Stimulated activated CD8-positive, alpha-beta memory T cell treated with anti-CD3 and anti-CD28 coated beads, Interleukin-2, amount 100 ng/mL, for 48 hours (primary cell): ENCODE data around the gene GNAI3.
A peak's percentile ranks its signal among the peaks of the same experiment; 100 is the strongest.

Experiments used
- DNase-seq, 2 donors: peaks; one replicate each; pipeline ENCODE4 v3.0.0-alpha.2; 2020; ENCODE audit warnings: low read depth in 2 of 2

GNAI3 gene

DNA sequence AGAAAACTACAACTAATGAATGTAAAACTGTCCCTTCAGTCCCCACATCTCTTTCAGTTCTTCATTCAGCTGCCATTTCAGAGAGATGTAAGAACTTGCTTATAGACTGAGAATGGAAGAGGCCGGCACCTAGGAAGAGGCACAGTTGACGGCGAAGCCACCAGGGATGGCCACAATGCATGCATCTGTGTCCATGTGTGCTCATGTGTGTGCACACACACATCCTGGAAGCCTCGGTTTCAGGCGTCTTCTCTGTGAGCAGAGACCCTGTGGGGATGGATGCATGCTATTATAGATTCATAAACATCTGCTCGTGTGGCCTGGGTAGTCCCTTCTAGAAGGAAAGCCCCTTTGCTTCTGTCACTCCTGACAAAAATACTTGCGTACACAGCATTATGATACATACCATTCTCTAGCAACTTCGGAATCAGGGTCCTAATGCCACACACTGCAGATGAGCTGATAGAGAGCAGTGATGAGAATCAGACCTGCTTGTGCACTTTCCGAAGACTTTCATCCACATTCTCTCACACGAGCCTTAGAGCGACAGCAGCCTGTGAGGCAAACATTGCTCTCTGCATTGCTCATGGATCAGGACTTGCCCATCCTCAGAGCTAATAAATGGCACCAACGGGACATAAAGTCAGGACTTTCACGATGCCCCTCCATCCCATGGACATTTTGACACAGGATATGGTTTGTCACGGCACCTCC, 21.2 kb upstream of the GNAI3 start:
- no peak for DNase-seq

DNA sequence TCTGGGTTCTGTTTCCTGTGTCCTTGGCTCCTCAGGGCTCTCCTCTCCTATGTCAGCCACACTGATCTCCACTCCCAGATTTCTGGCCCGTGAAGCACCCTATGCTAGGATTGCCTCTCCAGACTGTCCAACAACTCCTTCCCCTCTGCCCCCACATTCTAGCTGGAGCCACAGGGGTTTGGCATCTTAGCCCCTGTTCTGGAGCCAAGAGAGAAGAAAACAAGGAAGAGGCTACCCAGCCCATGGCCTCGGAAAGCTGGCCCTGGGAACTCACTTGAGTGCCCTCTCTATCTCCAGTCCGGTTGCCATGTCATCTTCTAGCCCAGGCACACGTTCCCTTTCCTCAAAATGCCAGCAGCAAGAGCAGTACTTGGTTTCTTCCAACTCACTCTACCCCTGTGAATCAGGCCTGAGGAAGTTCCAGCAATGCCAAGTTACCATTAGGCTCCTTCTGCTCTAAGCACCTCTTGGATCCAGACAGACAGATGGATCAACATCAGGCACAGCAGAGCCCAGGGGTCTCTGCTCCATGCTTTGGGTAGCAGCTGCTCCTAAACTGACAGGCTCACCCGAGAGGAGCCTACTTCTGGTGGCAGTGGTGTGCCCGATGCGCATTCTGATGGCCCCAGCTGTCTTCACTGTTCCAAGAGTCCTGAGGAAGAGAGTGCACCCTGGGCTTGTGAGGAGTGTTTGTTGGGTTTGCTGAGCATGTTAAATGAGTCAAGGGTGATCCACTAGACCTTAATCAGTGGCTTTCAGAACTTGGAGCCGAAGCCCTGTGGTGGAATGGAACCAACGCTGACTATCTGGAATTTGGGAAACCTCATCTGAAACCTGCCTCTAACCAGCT, 20.3 kb upstream of the GNAI3 start:
- DNase-seq, result no peak

DNA sequence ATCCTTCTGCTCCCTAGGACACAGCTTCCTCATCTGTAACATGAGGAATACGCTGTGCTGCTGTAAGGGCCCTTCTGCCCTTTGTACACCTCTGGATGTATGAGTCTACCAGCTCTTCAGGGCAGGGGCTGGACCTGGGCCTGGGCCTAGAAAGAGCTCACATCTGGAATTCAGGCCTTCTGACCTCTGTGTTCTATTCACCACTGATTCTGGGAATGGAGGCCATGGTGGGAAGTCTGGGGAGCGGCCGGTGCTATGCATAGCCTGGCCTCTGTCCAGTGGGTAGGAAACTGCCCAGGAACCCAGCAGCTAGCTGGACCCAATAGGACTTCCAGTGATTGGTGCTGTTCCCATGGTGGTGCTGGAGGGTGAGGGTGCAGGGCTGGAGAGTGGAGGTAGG, 19.7 kb upstream of the GNAI3 start:
- DNase-seq, result no peak

DNA sequence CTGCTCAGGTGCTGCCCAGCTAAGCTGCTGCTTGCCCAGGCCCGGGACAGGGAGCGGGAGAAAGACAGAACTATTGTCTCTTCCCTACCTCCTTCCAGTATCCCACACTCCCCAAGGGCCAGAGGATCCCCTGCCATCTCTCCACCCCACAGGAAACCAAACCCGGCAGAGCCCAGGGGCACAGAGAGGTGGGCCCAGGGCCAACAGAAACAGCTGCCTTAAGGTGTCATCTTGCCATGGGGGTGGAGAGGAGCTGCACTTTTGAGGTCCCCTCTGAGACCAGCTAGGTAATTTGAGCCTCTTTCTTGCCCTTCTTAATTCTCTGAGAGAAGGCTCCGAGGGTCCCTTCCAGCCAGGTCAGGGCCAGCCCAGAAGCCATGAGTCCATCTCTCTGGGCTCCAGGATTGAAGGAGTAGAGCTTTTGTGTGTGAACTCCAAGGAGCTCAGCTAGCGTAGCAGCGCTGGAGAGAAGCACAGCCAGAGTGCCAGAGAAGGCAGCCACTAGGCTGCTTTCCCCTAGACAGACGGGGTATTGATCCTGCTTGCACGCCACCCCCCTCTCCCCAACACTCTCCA, 18.4 kb upstream of the GNAI3 start:
- no peak for DNase-seq

DNA sequence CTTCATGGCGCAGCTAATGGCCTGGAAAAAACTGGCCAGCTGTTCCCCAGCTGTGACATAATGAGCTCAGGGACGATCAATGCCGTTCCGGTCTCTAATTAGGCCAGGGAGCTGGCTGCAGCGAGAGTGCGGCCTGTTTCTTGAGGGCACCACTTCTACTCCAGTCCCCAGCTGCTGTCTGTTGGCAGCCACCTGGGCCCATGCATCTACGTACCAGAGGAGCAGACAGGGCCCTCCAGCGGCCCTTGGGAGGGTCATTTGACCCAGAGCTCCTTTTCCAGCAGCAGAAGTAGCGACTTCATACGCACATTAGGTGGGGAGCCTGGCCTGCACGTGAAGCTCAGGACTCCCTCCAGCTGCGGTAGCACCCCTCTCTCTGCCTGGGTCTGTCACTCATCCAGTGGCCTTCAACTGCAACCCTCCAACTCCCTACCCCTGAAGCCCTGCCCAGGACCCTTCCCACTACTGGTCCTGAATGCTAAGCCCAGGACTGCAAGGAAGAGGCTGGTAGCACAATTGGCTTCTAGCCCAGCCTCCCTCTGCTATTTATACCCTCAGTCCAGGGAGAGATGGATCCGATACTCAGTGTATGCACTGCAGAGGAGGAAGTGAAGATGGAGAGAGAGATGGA, 17.8 kb upstream of the GNAI3 start:
- no peak for DNase-seq

DNA sequence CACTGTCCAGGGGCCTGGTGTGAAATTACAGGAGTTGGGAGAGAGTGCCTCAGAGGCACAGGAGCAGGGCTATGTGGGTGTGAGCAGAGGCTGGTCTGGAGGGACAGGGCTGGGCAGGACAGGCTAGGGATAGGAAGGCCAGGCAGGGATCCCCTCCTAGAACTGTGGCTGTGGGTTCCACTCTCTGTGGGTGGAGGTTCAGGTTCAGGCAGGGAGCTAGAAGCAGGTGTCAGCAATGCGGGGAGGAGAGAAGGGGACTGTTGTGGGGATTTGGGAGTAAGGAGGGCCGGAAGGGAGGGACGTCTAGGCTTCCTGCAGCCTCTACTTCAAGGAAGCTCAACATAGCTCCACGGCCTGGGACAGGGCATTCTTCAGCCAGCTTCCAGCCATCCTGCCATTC, 17.0 kb upstream of the GNAI3 start:
- DNase-seq, result no peak

DNA sequence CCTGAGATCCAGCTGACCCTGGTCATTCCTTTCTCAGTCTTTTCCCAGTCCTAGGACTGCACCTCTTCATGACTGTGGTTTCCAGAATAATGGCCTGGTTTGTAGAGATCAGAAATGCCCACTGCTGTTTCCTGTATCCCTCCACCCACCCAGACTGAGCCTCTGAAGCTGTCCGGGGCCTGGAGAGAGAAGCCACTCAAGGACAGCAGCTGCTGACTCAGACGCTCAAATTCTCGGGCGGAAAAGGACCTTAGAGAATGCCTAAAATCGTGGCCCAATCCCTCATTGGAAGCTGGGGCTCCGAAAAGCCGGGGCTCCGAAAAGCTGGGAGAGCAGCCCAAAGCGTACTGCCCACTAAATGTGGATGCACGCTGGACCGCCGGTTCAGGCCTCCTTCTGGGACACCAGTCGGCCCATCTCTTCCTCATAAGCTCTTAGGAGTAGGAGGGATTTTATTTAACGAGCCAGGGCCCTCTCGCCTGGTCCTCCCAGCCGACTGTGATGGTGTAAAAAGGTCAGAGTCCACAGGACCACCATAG, 16.5 kb upstream of the GNAI3 start:
- no peak for DNase-seq

DNA sequence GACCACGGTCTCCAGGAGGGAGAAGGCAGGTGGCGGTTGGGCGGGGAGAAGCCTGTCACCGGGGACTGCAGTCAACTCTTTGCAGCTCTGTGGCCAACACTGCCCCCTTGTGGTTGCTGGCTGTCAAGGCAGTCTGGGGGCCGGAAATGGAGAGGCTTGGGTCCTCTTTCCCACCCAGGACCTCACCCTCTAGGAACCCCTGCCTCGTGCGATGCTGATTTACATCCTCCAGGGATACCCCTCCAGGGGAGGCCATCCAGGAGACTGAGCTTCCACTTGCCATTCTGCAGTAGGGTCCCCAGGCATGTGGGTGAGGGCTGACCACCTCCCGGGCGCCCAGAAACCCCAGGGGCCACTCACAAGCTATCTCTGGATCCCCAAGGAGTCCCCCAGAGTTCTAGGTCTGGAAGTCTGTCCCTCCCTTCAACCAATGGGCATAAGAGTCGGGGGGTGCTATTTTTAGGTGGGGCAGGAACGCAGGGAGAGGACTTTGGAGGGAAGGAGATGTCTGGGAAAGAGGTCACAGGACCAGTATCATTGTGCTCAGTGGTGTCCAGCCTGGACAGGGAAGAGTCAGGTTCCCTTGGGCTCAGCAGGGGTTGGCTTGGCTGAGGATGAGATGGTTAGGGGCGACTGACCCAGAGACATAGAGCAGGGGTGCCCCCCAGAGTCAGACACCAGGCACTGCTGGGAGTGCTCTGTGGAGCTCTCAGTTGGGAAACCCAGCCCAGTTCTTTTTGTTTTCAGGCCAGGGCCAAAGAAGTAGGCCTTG, 15.9 kb upstream of the GNAI3 start:
- peak; percentile 79 to 87 for DNase-seq

DNA sequence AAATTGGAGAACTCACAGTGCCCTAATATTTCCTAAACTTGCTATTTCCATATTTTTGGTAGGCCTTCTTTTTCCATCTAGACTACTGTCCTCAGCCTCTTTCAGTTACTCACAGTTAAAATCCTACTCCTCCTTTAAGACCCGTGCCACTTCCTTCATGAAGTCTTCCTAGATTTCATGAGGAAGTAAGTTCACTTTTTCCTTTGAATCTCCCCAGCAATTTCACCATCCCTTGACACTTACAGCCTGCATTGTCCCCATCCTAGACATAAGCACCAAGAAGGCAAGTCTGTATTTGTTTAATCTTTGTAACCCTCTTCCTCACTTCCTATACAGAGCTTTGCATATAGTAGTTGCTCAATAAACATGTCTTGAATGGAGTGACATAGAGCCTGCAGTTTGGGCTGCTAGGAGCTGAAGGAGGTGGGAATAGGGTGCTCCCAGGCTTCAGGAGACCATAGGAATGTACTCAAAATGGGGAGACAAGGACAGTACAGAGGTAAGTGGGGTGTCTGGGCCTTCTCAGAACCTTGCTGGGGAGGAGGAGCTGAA, 14.0 kb upstream of the GNAI3 start:
- no peak for DNase-seq

DNA sequence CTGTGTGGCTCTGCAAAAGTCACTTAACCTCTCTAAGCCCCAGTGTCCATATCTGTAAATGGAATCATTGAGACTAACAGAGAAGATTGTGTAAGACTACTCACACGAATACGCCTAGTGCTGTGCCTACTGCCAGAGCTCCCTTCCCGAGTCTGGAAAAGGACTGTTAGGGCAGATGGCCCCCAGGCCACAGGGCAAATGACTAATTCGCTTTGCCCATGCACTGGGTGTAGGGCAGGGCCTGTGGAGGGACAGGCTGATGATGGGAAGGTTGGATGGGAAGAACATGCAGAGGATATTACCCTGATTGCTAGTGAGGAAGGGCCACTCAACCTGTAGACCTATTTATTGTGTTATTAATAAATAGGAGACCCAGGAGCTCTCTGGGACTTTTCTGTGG, 12.9 kb upstream of the GNAI3 start:
- DNase-seq, result no peak

DNA sequence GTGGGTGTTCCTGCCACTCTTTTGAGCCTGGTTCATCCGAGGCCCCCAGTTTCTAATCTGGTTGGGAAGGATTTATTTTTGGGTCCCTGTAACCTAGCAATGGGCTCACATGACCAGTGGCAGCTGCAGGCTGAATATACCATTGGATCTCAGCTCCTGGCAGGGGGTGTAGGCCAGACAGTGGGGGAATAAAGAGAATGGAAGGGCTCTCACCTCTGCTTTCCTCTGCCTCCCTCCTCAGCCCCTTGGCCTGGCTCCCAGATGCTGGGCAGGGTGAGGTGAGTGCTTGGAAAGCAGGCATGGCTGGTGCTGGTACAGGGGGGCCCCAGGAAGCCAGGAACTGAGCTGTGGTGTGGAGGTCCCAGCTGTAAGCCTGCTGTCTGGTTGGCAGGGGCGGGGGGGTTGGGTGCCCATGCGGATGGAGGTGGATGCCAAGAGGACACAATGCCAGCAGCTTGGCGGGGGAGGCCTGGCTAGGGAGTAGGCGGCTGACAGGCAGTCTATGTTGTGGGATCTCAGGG, 12.4 kb upstream of the GNAI3 start:
- DNase-seq, result no peak

DNA sequence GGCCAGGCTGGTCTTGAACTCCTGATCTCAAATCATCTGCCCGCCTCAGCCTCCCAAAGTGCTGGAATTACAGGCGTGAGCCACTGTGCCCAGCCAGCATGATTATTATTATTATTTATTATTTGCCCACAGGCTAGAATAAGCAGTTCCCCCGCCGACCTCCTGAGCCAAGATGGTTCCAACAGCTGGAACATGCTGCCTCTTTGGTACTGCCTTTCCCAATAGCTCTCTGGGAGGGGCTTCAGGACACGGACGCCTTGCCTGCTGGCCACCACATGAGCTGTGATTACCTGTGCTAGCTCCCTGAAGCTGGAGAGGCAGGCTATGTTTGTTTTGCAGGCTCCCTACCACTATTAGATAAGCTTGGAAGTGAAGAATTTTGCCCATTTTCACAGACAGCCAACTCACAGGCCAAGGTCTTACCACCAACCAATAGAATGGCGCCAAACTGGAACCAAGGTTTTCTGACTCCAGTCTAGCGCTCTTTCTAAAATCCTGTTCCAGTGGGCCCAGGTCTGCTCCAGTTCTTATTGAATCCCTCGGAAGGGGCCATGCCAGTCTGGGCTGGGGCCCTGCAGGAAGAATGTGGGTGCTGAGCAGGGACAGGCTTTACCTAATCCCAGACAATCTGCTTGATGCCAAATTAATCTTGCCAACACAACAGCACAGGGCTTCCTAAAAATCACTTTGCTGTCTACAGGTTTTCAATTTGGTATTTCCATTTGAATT, 10.8 kb upstream of the GNAI3 start:
- no peak for DNase-seq

DNA sequence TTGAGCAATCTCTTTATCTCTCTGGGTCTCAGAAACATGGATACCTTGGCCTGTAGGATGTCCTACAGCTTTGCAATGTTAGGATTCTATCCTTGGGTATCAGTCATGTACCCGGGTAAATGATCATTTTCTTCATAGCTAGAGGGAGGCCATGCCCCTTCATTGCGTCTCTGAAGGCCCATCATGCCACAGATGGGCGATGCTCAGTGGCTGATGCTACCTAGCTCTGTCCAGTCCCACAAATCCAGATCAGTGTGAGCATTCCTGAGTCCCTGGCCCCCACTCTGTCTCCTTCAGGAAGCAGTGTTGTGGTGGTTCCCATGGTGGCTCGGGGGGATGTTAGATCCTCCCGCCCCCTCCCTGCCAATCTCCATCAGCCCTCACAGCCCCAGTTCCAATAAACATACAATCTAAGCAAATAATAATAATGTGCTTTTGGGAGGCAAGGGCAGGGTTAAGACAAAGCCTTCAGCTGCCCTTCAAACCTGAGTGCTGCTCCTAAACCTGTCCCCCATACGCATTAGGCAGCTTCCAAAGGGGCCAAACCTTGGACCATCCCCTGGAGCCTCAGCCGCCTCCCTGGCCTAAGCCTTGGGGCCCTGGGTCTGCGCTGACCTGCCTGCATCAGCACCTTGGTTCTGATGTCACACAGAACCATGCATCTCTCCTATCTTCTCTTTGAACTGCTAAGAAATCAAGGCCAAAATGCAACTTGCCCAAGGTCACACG, 9.4 kb upstream of the GNAI3 start:
- no peak for DNase-seq

DNA sequence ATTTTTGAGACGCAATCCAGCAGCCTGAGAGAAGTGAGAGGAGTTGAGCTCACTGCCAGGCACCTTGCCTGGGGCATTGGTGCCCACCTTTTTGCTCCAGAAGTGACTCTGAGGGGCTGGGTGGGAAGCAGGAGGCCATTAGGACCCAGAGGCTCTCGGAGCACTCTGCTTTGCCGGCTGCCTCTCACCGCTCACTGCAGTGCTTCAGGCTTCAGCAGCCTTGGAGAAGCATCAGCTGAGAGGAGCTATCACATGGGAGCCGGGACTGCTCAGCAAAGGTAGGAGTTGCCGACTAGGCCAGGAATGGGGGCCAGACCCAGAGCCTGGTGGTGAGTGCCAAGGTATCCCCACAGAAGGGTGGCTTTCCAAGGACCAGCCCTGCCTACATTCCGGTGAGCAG, 8.7 kb upstream of the GNAI3 start, which contains the start of gene GPR61:
GPR61 (plus strand) TSS at position 197 of the 400 bp plus-strand sequence. CDS start 3,151 bp downstream, outside the sequence.
- no peak for DNase-seq

DNA sequence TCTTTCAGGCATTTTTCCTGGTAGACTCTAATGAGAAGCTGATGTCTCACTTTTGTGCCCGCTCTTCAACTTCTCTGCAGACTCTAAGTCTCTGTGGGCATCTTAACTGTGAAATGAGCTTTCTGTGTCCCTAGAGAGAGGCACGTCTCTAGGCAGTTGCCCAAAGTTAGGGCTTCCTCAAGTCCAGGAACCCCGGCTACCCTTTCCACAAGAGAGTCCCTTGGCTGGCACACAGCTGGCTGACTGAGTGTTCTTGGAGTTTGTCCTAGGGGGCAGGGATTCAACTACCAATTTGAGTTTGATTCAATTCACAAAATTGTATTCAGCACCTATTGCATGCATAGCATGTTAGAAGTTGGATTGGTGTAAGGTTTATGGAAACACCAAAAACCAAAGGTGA, 7.3 kb upstream of the GNAI3 start:
- no peak for DNase-seq

DNA sequence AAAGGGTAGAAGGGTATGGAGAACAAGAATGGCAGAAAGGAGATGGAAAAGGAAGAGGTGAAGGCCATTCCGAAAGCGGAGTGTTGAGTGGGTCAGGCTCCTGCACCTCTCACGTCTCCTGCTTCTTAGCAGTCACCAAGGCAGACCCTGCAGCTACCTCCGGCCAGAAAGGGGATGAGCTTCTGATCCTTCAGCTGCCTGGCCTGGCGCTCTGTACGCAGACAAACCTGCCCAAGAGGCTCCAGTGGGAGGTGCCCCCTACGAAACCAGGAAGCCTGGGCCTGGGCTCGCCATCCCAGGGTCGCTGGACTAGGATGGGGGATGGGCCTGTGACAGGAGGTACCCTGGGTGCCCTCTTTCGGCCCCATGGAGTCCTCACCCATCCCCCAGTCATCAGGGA, 5.8 kb upstream of the GNAI3 start:
- DNase-seq, result no peak

DNA sequence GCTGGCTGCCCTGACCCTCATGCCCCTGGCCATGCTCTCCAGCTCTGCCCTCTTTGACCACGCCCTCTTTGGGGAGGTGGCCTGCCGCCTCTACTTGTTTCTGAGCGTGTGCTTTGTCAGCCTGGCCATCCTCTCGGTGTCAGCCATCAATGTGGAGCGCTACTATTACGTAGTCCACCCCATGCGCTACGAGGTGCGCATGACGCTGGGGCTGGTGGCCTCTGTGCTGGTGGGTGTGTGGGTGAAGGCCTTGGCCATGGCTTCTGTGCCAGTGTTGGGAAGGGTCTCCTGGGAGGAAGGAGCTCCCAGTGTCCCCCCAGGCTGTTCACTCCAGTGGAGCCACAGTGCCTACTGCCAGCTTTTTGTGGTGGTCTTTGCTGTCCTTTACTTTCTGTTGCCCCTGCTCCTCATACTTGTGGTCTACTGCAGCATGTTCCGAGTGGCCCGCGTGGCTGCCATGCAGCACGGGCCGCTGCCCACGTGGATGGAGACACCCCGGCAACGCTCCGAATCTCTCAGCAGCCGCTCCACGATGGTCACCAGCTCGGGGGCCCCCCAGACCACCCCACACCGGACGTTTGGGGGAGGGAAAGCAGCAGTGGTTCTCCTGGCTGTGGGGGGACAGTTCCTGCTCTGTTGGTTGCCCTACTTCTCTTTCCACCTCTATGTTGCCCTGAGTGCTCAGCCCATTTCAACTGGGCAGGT, 5.0 kb upstream of the GNAI3 start:
- DNase-seq, result no peak

DNA sequence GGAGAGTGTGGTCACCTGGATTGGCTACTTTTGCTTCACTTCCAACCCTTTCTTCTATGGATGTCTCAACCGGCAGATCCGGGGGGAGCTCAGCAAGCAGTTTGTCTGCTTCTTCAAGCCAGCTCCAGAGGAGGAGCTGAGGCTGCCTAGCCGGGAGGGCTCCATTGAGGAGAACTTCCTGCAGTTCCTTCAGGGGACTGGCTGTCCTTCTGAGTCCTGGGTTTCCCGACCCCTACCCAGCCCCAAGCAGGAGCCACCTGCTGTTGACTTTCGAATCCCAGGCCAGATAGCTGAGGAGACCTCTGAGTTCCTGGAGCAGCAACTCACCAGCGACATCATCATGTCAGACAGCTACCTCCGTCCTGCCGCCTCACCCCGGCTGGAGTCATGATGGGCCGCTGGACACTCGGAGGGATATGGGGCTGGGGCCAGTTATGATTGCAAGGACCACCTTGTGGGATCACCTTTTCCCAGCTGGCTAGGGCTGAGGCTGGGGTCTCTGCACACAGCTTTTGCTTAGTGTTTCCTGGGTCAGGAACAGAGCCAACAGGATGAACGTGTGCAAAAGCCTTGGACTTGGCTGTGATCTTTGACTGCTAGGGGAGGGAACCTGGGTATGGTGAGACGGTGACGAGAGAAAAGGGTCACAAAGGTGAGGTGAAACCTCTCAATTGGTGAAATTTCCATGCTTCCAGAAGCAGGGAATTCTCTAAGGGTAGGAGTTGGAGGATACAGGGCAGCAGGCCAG, 4.3 kb upstream of the GNAI3 start:
- DNase-seq, result no peak
